Muscle of arm (tissue), 12 donors: ENCODE measurements around the gene GPX8. TPM values are rescaled to one million over a fixed set of nuclear protein-coding genes. Genes with fewer than 3 reads are reported as not detected.

ENCODE experiments used
- polyA plus RNA-seq, 12 donors: library from polyadenylated mRNA; unstranded; fragments of 120-200 nt; gene quantifications; one replicate each; pipeline ENCODE4 v1.2.1, GENCODE V29; 2013; ENCODE audit not compliant: insufficient read length in 12 of 12

Gene GPX8
- polyA plus RNA-seq, 12 donors = 50.7 to 130 (median 77.5) TPM; not detected in 1

Other genes with a start within 250 kb of the GPX8 start
- gene ESM1, start 174.6 kb upstream of the GPX8 start, polyA plus RNA-seq = 1 to 10 TPM in 10 of 12 donors, not detected in 2; 2.2 to 5.2 (median 3.7) TPM
- 1 to 10 TPM in 1 of 12 donors, under 1 TPM in 5, not detected in 6; 0.18 to 1.4 (median 0.64) TPM for gene GZMK, start 135.9 kb upstream of the GPX8 start, polyA plus RNA-seq
- 1 to 10 TPM in 5 of 12 donors, under 1 TPM in 5, not detected in 2; 0.32 to 2.0 (median 1.1) TPM for gene GZMA, start 57.5 kb upstream of the GPX8 start, polyA plus RNA-seq
- gene CDC20B, start 13.0 kb downstream of the GPX8 start, polyA plus RNA-seq = under 1 TPM in 5 of 12 donors, not detected in 7; 0.07 to 0.14 (median 0.10) TPM
- gene MCIDAS, start 67.1 kb downstream of the GPX8 start, polyA plus RNA-seq = not detected
- under 1 TPM in 7 of 12 donors, not detected in 5; 0.07 to 0.34 (median 0.26) TPM for gene CCNO, start 73.4 kb downstream of the GPX8 start, polyA plus RNA-seq
- gene DHX29, start 147.5 kb downstream of the GPX8 start, polyA plus RNA-seq = 10 to 100 TPM in 11 of 12 donors, not detected in 1; 21.8 to 35.8 (median 29.3) TPM
- 10 to 100 TPM in 11 of 12 donors, not detected in 1; 29.8 to 82.3 (median 70.5) TPM for gene MTREX, start 147.8 kb downstream of the GPX8 start, polyA plus RNA-seq